ENCODE results near the gene TMEM91.

TMEM91 gene

GRCh38 chr19:41412953-41413352, 36.6 kb downstream of the TMEM91 start:
- DNase-seq: no peak

DNA sequence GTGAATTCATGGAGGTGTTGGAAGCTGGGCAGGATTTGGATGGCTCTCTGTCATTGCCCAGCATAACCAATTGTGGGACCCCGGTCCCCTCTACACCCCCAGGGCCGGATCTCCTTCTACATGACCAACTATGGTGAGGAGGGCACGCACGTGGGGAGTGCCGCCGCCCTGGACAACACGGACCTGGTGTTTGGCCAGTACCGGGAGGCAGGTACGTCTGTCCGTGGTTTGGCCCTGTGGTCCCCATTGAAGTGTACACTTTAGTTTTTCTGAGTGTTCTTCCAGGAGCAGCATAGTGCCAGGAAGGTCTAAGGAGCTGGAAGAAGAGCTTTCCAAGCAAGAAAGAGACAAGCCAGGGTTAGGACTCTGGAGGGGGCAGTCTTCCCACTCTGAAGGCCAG, 37.6 kb downstream of the TMEM91 start:
- no peak for DNase-seq

DNA sequence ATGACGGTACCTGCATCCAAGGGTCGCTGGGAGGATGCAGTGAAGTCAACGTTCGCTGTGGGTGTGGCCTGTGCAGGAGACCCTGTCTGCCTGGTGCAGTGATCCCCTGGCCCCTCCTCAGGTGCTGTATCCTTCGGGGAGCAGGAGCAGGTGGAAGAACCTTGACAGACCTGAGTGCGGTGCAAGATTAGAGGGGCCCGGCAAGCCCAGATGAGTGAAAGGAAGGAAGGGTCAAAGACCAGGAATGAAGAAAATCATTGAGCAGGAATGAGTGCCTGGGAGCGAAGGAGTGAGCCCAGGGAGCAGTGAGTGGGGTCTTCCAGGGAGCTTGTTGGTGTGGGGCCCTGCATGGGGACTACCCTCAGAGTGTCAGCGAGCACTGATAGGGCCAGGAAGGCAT, 38.1 kb downstream of the TMEM91 start:
- DNase-seq: no peak

GRCh38 chr19:41415154-41415571, 38.8 kb downstream of the TMEM91 start:
- DNase-seq: no peak

- no peak for DNase-seq
Measured at GRCh38 chr19:41416194-41416674, 39.9 kb downstream of the TMEM91 start.

GRCh38 chr19:41420101-41420880, 44.0 kb downstream of the TMEM91 start:
- no peak for DNase-seq

DNA sequence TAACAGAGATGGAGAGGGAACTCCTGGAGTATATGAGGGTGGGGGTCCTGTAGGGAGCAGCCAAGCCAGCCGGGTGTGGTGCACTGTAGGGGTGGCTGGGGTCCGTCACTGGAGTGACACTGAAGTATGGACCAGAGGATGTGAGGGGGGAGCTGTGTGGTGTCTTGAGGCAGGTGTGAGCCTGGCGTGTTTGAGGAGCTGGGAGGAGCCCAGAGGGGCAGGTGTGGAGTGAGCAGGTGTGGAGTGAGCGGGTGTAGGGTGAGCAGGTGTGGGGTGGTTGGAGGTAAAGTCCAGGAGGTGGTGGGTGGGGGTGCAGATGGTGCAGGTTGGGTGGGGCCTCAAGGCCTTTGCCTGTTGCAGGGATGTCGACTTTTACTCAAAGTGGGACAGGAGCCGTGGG, 45.0 kb downstream of the TMEM91 start:
- DNase-seq: no peak

DNA sequence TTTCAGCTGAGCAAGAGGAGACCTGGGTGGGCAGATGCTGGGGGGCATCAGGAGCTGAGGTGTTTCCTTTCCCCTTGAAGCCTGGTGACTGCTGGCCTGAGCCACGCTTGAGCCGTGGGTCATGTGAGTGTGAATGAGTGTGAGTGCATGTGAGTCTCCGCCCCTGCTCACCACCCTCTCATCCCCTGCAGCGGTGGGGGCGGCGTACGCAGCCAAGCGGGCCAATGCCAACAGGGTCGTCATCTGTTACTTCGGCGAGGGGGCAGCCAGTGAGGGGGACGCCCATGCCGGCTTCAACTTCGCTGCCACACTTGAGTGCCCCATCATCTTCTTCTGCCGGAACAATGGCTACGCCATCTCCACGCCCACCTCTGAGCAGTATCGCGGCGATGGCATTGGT, 45.6 kb downstream of the TMEM91 start:
- DNase-seq: no peak

DNA sequence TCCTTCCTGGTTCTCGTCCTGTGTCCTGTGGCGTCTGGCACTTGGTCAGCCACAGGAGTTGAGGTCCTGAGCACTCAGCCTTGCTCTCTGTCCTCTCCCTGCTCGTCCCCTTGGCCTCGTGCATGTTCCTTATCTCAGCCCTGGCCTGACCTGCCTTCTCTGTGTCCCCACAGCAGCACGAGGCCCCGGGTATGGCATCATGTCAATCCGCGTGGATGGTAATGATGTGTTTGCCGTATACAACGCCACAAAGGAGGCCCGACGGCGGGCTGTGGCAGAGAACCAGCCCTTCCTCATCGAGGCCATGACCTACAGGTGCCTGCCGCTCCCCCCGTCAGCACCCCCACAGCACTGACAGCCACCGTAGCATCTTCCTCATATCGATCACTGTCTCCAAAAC, 46.1 kb downstream of the TMEM91 start:
- DNase-seq: no peak

GRCh38 chr19:41422955-41423354, 46.6 kb downstream of the TMEM91 start:
- no peak for DNase-seq

DNA sequence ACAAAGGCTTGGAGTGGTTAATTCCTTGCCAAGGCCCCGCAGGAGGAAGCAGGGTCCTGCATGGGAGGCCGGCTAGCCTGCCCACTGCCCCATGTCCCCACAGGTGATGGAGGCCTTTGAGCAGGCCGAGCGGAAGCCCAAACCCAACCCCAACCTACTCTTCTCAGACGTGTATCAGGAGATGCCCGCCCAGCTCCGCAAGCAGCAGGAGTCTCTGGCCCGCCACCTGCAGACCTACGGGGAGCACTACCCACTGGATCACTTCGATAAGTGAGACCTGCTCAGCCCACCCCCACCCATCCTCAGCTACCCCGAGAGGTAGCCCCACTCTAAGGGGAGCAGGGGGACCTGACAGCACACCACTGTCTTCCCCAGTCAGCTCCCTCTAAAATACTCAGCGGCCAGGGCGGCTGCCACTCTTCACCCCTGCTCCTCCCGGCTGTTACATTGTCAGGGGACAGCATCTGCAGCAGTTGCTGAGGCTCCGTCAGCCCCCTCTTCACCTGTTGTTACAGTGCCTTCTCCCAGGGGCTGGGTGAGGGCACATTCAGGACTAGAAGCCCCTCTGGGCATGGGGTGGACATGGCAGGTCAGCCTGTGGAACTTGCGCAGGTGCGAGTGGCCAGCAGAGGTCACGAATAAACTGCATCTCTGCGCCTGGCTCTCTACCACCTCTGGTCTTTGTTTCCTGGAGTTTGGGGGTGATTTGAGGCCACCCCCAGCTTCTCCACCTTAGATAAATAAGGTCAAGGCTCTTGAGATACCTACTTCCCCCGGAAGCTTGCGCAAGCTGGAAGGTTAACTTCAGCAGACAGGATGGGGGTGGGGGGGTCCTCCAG, 48.2 kb downstream of the TMEM91 start:
- DNase-seq: no peak

- DNase-seq: no peak
Measured at GRCh38 chr19:41425174-41426115, 49.1 kb downstream of the TMEM91 start.

DNA sequence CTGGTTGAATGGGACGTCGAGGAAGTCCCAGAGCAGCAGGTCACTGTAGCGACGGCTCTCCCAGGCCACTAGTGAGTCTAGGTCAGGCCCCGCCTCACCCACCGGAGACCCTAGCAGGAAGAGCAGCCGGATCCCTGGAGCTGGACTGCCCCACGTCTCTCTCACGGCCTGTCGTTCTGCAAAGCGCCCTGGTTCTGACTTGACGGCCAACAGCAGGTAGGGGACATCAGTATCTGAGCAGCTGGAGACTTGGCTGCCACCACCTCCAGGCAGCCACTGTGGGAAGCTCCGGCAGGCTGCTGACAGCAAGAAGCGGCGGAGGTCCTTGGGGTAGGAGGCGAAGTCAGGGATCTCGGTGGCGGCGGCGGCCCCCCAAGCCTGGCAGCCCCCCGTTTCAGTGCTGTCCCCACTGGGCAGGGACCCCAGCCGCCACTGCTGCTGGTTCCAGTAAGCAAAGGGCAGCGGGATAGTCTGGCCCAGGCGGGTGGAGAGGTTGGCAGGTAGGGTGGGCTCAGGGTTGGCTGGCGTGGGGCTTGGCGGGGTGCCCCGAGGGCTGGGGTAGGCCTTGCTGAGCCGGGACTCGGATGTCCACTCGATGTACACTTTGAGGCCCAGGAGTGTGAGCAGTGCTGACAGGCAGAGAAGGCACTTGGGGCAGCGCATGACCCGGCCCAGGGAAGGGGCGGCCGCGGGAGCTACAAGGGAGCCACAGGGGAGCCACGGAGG, 49.9 kb downstream of the TMEM91 start:
- no peak for DNase-seq

DNA sequence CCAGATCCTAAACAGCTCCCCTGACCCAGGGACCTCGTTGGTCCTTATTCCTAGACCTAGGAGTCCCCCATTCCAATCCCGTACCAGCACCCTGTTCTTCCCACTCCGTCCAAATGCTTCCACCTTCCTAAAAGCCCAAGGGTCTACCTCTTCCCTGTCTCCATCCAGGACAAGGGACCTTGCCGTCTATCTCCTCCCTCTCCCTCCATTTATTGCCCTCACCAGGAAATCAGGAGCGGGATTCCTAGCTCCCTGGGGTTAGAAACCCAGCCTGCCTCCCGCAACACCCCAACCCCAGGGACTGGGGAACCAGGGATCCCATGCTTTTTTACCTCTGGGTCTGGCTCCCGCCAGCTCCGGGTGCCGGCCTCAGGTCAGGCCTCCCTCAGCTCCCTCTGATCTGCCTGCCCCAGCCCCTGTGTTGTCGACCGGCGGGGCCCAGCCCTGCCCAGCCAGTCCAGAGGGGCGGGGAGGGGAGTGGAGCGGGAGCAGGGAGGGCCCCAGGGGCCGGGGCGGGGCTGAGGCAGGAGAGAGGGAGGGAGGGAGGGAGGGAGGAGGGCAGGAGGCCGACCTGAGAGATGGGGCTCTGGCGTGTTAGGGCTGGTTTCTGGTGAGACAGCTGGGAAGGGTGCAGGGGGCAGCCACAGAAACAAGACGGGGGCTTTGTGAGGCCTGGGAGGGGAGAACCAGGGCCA, 50.8 kb downstream of the TMEM91 start, which contains the start of gene B3GNT8:
Gene B3GNT8, minus strand, starts transcription at position 423 of the 695 bp plus-strand sequence. CDS start 596 bp downstream, outside the sequence.
- peak; percentile 34 for DNase-seq

GRCh38 chr19:41427647-41428480, 51.5 kb downstream of the TMEM91 start:
- DNase-seq: peak; percentile 55

DNA sequence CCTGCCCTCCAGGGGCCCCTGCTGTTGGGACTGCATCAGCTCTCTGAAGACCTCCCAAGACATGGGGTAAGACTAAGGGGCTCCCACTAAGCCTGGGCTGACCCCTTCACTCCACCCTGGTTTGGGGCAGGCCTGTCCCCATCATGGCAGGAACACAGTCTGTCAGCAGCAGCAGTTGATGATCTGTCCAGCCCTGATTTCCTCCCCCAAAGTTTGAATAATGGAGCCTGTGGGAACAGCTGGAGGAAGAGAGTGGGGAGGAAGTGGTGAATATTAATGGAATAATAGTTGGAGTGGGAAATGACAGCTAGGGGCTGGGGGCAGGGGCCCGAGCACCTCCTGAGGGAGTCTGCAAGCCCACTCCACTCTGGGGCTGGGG, 52.1 kb downstream of the TMEM91 start:
- DNase-seq: no peak

DNA sequence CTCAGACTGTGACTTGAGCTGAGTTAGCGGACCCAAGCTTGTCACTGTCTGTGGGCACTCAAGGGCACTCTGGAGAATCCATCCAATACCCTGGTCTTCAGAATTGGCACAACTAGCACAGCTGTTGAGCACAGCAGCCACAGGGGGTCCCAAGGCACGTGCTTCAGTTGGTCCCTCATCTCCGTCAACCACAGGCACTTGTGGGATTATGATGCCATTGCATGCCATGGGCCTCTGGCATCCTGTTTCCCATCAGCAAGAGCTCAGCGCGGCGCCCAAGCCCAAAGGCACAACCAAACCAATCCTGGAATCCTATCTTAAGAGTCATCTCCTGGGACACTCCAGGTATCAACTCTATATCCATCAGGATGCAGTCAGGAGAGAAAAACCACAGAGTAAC, 54.6 kb downstream of the TMEM91 start:
- DNase-seq: no peak

- peak; percentile 19 for DNase-seq
Measured at GRCh38 chr19:41431426-41432386, 55.4 kb downstream of the TMEM91 start.

DNA sequence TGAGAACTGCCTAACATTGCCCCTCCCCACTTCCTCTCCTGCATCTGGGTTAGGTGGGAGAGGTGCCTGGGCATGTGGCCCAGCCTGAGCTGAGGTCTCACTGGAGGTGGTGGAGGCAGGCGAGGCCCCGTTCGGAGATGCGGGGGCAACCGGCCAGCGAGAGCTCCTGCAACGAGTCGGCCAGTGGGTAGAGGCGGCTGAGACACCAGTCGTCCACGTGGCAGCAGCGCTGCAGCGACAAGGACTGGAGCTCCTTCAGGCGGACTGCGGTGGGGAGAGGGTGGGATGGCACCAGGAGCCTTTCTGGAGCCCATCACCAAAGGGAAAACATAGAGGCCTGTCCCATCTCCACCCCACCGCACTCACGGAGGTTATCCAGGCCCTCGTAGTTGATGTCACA, 56.8 kb downstream of the TMEM91 start:
- DNase-seq: no peak

Data from CD4-positive, alpha-beta T cell treated with Interleukin-4 for 4 hours (primary cell).